SH-SY5Y (cell line): ENCODE data around the gene LELP1.

Source experiments
- GATA2 ChIP-seq: IDR thresholded peaks from 2 replicates; pipeline ENCODE4 v1.6.1; 2011; ENCODE audit warnings: mild to moderate bottlenecking, low read depth, low read length
- GATA3 ChIP-seq: IDR thresholded peaks from 2 replicates; pipeline ENCODE4 v1.6.1; 2011; ENCODE audit warnings: low read depth, mild to moderate bottlenecking, low read length, moderate library complexity

- TF ChIP-seq GATA2 (no peak), GATA3 (no peak)
These were observed 17.5 kb downstream of the LELP1 start for GRCh38 chr1:153220606-153221303.
